ENCODE results near the gene PDLIM3. TPM values are rescaled to one million over a fixed set of nuclear protein-coding genes. Genes with fewer than 3 reads are reported as not detected.

Gene PDLIM3
- total RNA-seq, 2 experiments from 2014 or later, result not detected

DNA sequence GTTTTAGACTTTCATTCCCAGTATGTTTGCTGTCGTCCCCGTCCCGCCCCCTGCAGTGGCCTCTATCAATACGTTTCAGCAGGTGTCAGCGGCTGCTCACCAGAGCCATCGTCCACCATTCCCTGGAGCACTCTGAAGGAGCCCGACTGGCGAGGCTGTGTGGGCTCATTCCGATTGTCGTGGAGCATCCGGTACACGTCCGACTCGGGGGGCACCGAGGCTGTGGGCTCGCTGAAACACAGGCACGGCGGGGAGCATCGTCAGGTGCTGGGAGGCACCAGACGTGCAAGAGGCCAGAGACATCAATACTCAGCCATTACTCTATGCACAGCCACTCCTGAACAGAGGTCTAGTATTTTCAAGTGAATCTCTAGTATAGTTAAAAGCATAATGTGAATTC is 28.9 kb downstream of the PDLIM3 start:
- H3K27ac Mint-ChIP-seq, result no peak overlapping the region
- CTCF ChIA-PET, result no interaction called here
- DNase-seq, result no peak
- H3K9me3 Mint-ChIP-seq, result no peaks in the 10 kb centered on the region
- no peaks in the 10 kb centered on the region for H3K36me3 Mint-ChIP-seq (ENCODE audit: low read depth)
- H3K4me1 Mint-ChIP-seq, result no peaks in the 10 kb centered on the region
- H3K4me3 Mint-ChIP-seq, result no peak overlapping the region
- peaks cover 38% of the 10 kb centered on the region for H3K27me3 Mint-ChIP-seq
- POLR2A ChIA-PET, result no interaction called here

DNA sequence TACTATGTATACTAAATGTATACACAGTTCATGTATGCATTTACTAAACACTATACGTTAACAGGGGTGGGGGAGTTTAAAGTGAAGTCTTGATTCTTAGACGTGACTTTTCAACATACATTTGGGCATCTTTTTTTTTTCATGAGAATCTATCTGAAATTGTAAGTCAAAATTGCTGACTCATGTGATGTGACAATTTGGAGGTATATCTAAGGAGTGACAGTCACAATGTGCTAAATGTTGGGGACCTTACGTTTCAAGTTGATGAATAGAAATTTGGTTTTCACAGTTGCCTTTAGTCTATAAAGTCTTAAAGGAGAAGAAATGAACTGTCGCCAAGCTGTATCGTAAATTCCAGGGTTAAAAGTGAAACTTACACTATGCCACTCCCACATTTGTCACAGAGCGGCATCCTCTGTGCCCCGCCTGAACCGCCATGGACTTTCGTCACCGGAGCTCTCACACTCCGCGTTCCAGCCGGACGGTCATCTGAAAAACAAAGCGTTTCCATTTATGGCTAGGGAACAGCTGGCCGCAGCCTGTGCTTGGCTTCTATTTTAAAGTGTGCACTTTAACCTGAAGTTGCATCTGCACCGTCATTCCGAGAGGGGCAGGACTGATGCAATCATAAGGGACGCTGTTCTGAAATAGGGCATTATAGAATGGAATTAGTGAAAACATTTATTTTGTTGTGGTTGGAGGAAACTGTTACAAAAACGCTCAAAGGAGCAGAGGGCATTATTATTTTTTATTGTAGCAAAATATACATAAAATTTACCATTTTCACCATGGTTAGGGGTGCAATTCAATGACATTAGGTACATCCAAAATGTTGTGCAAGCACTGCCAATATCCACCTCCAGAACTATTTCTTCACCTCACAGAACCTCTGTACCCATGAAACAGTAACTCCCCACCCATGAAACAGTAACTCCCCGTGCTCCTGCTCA is 30.9 kb downstream of the PDLIM3 start:
- Mint-ChIP-seq H3K27me3 (peaks cover 27% of the 10 kb centered on the region), H3K36me3 (ENCODE audit: low read depth) (no peaks in the 10 kb centered on the region), H3K9me3 (no peaks in the 10 kb centered on the region), H3K27ac (no peak overlapping the region), H3K4me3 (no peak overlapping the region), H3K4me1 (no peaks in the 10 kb centered on the region)
- CTCF ChIA-PET, result no interaction called here
- no peak for DNase-seq
- POLR2A ChIA-PET, result no interaction called here

DNA sequence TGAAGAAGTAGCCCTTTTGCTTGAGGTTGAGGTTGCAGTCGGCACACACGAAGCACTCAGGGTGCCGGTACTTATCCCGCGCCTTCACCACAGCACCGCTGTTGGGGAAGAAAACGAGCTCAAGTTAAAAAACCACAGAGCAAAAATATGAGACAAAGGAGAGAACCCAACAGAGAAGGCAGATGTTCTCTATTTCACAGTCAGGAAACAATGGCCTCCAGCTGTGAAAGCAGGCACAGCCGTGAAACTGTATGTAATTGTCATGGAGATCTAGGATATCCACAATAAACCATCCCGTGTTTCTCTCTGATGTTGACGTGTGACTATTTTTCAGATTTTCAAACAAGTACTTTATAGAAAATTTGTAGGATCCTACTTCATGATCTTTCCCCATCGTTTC is 32.9 kb downstream of the PDLIM3 start:
- H3K36me3 Mint-ChIP-seq (ENCODE audit: low read depth), result no peaks in the 10 kb centered on the region
- H3K9me3 Mint-ChIP-seq, result no peaks in the 10 kb centered on the region
- H3K4me1 Mint-ChIP-seq, result no peaks in the 10 kb centered on the region
- POLR2A ChIA-PET, result no interaction called here
- H3K4me3 Mint-ChIP-seq, result no peak overlapping the region
- peaks cover 19% of the 10 kb centered on the region for H3K27me3 Mint-ChIP-seq
- CTCF ChIA-PET, result no interaction called here
- H3K27ac Mint-ChIP-seq, result no peak overlapping the region
- no peak for DNase-seq

DNA sequence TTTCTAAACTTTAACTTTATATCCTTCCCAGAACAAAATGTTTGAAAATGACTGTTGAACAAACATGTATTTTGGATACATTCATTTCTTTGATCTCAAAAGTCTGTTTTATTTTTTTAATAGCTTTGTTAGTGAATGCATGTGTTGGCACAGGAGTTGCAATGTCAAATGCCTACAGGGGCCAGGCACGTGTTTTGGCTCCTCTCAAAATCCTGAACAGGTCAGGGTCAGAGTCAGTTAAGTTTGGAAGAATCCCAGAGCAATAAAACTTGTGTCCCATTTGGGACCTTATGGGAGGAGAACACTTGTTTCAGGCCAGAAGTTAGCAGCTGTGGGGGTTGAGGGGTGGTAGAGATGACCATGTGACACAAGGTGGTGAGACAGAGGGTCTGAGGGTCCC is 34.7 kb downstream of the PDLIM3 start:
- Mint-ChIP-seq H3K27ac (no peak overlapping the region), H3K4me3 (no peak overlapping the region), H3K4me1 (no peaks in the 10 kb centered on the region), H3K9me3 (no peaks in the 10 kb centered on the region), H3K27me3 (peaks cover 17% of the 10 kb centered on the region), H3K36me3 (ENCODE audit: low read depth) (no peaks in the 10 kb centered on the region)
- ChIA-PET CTCF (no interaction called here), POLR2A (no interaction called here)
- no peak for DNase-seq

DNA sequence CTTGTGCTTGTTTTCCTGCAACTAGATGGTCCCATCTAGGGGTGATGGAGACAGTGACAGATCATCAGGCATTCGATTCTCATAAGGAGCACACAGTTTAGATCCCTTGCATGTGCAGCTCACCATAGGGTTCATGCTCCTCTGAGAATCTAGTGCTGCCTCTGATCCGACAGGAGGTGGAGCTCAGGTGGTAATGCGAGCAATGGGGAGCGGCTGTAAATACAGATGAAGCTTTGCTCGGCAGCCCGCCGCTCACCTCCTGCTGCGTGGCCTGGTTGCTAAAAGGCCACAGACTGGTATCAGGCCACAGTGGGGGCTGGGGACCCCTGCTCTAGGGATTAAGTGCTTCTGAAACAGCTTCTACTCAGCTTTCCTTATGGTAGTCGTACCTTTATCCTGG is 35.3 kb downstream of the PDLIM3 start:
- H3K9me3 Mint-ChIP-seq, result no peaks in the 10 kb centered on the region
- ChIA-PET POLR2A (no interaction called here), CTCF (no interaction called here)
- no peaks in the 10 kb centered on the region for H3K4me1 Mint-ChIP-seq
- H3K4me3 Mint-ChIP-seq, result no peak overlapping the region
- no peak for DNase-seq
- no peak overlapping the region for H3K27ac Mint-ChIP-seq
- H3K27me3 Mint-ChIP-seq, result peaks cover 16% of the 10 kb centered on the region
- H3K36me3 Mint-ChIP-seq (ENCODE audit: low read depth), result no peaks in the 10 kb centered on the region

DNA sequence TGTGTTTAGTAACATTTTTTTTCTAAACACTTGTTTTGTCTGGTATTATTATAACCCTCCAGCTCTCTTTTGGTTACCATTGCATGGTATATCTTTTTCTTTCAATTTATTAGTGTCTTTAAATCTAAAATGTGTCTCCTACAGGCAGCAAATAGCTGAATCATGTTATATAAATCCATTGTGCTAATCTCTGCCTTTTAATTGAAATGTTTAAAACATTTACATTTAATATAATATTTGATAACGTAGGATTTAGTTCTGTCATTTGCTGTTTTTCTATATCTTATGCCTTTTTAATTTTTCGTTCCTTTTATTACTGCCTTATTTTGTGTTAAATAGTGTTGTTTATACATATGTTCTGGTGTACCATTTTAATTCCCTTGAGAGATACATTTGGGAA is 46.7 kb downstream of the PDLIM3 start:
- Mint-ChIP-seq H3K27ac (no peak overlapping the region), H3K27me3 (peaks cover 28% of the 10 kb centered on the region), H3K9me3 (peaks cover 13% of the 10 kb centered on the region), H3K4me3 (no peak overlapping the region), H3K36me3 (ENCODE audit: low read depth) (no peaks in the 10 kb centered on the region), H3K4me1 (peaks cover 2% of the 10 kb centered on the region)
- no peak for DNase-seq
- POLR2A ChIA-PET, result no interaction called here
- CTCF ChIA-PET, result no interaction called here

DNA sequence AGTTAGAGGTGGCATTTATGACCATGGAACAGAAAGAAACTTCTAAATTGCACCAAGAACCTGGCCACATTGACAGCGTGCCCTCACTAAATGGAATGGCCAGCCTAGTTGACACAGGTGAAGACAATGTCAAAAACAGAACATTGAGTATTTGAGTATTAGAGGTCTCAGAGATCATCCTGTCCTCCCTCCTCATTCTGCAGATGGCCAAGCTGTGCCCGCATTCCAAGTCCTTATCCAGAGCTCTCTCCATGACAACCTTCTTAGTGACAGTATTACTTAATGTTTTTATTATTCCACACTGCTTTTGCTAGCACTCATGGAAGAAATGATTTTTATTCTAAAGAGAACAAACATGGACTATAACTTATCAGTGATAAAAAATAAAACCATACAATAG is 53.9 kb downstream of the PDLIM3 start:
- ChIA-PET CTCF (no interaction called here), POLR2A (no interaction called here)
- H3K4me1 Mint-ChIP-seq, result no peaks in the 10 kb centered on the region
- no peak overlapping the region for H3K27ac Mint-ChIP-seq
- H3K9me3 Mint-ChIP-seq, result no peaks in the 10 kb centered on the region
- no peak overlapping the region for H3K4me3 Mint-ChIP-seq
- peaks cover 54% of the 10 kb centered on the region for H3K27me3 Mint-ChIP-seq
- H3K36me3 Mint-ChIP-seq (ENCODE audit: low read depth), result no peaks in the 10 kb centered on the region
- DNase-seq, result no peak

DNA sequence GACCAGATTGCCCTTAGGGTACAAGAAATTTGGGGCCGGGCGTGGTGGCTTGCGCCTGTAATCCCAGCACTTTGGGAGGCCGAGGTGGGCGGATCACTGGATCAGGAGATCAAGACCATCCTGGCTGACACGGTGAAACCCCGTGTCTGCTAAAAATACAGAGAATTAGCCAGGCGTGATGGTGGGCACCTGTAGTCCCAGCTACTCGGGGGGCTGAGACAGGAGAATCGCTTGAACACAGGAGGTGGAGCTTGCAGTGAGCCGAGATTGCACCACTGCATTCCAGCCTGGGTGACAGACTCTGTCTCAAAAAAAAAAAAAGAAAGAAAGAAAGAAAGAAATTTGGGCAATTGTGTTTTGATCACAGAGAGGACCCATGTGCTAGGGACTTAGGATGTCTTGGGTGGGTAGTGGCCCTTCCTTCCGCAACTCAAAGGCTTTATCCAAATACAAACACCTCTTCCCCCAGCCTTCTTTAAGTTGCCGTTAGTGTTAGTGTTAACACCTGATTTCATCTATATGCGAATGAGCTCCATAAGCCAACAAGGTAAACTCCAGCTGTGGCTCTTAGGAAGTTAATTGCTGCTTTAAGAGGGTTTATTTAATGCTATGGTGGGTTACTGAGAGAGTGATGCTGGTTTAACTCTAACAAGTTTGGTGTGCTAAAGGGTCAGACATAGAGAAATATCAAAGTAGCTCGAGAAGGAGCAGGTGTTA is 55.1 kb downstream of the PDLIM3 start:
- H3K36me3 Mint-ChIP-seq (ENCODE audit: low read depth), result no peaks in the 10 kb centered on the region
- H3K4me3 Mint-ChIP-seq, result no peak overlapping the region
- H3K4me1 Mint-ChIP-seq, result no peaks in the 10 kb centered on the region
- H3K9me3 Mint-ChIP-seq, result no peaks in the 10 kb centered on the region
- no peak overlapping the region for H3K27ac Mint-ChIP-seq
- peaks cover 51% of the 10 kb centered on the region for H3K27me3 Mint-ChIP-seq
- DNase-seq, result no peak
- ChIA-PET CTCF (interaction anchor here (1.4 kb wide), 1 partner anchor 10 kb away, joined by 4 read pairs; no protein-coding TSS in a partner anchor), POLR2A (no interaction called here)

DNA sequence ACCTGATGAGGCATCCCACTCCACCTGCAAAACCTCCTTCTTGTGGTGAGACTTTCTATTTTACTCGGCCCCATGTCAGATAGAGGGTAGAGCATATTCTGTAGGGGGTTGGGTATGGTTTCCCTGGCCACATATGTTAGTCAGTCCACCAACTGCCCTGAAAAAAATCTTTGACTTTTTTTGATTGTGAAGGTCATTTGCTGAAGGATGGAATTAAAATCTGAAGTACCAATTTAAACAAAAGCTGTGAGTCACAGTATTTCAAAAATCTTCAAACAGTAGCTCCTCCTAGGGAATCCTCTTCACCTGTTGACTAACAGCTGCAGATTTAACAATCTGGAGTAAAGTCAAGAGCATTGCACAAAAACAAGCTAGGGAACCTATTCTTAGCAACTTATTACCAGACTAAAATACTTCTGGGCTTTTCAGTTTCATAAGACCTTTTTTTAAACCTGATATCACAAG is 55.8 kb downstream of the PDLIM3 start:
- POLR2A ChIA-PET, result no interaction called here
- H3K27ac Mint-ChIP-seq, result no peak overlapping the region

DNA sequence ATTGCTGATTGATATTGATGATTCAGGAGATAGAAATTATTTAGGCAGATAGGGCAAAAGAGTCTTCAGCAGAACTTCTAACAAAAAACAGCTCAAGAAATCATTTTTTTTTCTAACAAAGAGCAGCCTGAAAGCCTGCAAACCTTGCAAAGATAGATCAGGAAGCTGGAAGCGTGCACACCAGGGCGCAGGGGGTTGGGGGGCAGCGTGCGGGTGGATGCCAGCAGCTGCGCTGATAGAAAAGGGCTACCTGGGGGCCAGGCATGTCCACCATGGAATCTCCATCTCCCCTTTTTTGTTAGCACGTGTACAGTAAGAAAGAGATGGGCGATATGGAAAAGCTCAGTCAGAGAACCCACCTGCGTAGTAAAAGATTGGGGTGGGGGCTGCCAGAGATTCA is 62.1 kb downstream of the PDLIM3 start:
- H3K27ac Mint-ChIP-seq, result no peak overlapping the region
- no peak for DNase-seq

More for the DNA sequence above, 55.8 kb downstream of the PDLIM3 start:
- peaks cover 51% of the 10 kb centered on the region for H3K27me3 Mint-ChIP-seq
- H3K4me3 Mint-ChIP-seq, result no peak overlapping the region
- H3K9me3 Mint-ChIP-seq, result no peaks in the 10 kb centered on the region
- no peaks in the 10 kb centered on the region for H3K4me1 Mint-ChIP-seq
- no peaks in the 10 kb centered on the region for H3K36me3 Mint-ChIP-seq (ENCODE audit: low read depth)
- no peak for DNase-seq
- CTCF ChIA-PET, result interaction anchor here (1.4 kb wide), 1 partner anchor 11 kb away, joined by 4 read pairs; no protein-coding TSS in a partner anchor

DNA sequence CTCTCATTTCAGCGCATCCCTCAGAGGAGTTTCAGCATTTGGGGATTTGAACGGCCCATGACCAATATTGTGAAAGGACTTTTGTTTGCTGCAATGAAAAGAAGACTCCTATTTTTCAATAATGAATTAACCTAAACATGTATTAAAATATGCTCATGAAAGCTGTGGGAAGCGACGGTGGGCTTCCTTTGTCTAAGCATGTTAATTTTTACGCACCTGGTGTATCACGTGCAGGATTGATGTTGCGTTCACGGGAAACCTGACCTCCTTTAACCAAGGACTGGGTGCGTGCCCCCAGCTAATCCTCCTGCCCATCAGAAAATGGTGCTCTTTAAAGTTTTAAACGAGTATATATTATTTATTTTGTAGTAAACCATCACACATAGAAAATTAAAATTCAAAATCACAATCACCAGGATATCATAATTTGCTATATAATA is 63.2 kb downstream of the PDLIM3 start:
- peaks cover 50% of the 10 kb centered on the region for H3K27me3 Mint-ChIP-seq
- no peak for DNase-seq
- no peaks in the 10 kb centered on the region for H3K36me3 Mint-ChIP-seq (ENCODE audit: low read depth)
- no peak overlapping the region for H3K27ac Mint-ChIP-seq
- H3K4me3 Mint-ChIP-seq, result peak overlapping the region; percentile 75
- POLR2A ChIA-PET, result no interaction called here
- CTCF ChIA-PET, result interaction anchor here (1.9 kb wide), 1 partner anchor 126 kb away, joined by 6 read pairs; no protein-coding TSS in a partner anchor
- no peaks in the 10 kb centered on the region for H3K9me3 Mint-ChIP-seq
- peaks cover 6% of the 10 kb centered on the region for H3K4me1 Mint-ChIP-seq

More for the DNA sequence above, 62.1 kb downstream of the PDLIM3 start:
- POLR2A ChIA-PET, result interaction anchor here (1.4 kb wide), 1 partner anchor 48 kb away, joined by 3 read pairs; no protein-coding TSS in a partner anchor
- no peaks in the 10 kb centered on the region for H3K9me3 Mint-ChIP-seq
- H3K27me3 Mint-ChIP-seq, result peaks cover 44% of the 10 kb centered on the region
- no peaks in the 10 kb centered on the region for H3K36me3 Mint-ChIP-seq (ENCODE audit: low read depth)
- peaks cover 6% of the 10 kb centered on the region for H3K4me1 Mint-ChIP-seq
- H3K4me3 Mint-ChIP-seq, result no peak overlapping the region
- CTCF ChIA-PET, result interaction anchor here (0.6 to 1.9 kb wide), 2 partner anchors 46 to 124 kb away, joined by 3 to 6 read pairs; no protein-coding TSS in a partner anchor

DNA sequence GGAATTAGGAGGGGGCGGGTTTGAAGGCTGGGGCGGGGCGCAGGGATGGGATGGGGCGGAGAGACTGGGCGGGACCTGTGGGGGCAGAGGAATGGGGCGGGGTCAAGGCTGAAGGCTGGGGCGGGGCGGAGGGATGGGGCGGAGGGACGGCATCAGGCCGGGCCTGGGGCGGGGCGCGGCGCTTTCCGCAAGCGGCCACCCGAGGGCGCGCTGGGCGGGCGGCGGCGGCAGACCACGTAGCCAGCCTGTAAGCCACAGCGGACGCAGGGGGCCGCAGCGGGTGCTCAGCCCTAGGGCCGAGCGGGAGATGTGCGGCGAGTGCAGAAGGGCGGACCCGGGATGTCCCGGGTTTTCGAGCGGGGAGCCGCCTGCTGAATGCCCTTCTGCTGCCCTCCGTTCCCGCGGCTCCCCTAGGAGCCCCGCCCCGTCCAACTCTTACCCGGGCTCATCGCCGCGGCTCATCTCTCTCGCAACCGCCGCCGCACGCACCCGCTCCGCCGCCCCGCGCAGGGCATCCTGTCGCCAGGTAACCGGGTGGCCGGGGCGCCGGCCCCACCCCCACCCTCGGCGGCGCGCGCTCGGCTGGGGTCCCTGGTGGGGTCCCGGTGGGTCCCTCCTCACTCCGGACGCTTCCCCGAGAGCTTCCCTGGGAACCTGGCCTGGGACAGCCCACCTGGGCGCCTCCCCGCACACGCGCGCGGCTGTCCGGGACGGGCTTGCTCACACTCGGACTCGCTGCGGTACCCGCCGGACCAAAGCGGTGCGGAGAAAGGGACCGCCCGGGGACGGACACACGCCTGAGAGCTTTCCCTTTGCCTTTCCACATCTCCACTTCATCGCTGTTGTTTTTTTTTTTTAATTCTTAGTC is 63.8 kb downstream of the PDLIM3 start, which contains the start of gene CCDC110:
TSS of gene CCDC110 (minus strand) at position 499 of the 868 bp plus-strand sequence. CDS start at position 449, 50 bp downstream.
- Mint-ChIP-seq H3K4me1 (peaks cover 6% of the 10 kb centered on the region), H3K36me3 (ENCODE audit: low read depth) (no peaks in the 10 kb centered on the region), H3K9me3 (no peaks in the 10 kb centered on the region), H3K27me3 (peaks cover 54% of the 10 kb centered on the region), H3K4me3 (peak within 1 kb of the TSS; percentile 75), H3K27ac (no peak within 1 kb of the TSS)
- peak; percentile 92 for DNase-seq
- CTCF ChIA-PET, result interaction anchor here (1.9 kb wide), 1 partner anchor 126 kb away, joined by 6 read pairs; no protein-coding TSS in a partner anchor
- POLR2A ChIA-PET, result no interaction called here

Data from activated CD4-positive, alpha-beta memory T cell treated with anti-CD3 and anti-CD28 coated beads, Interleukin-2, amount 10 ng/mL, durations not matched to agents 7 days and 5 days (primary cell).